Panc1 (cell line): ENCODE measurements around the gene CLNK. TPM values are rescaled to one million over a fixed set of nuclear protein-coding genes. Genes with fewer than 3 reads are reported as not detected.

ENCODE experiments used
- ATAC-seq: fragments of 200-7000 bp; cut with Tn5 transposase; 2 replicates; pipeline ENCODE4 v1.9.1; 2020; ENCODE audit warnings: mild to moderate bottlenecking, moderate library complexity
- BruUV-seq: library from RNA; stranded (reverse); fragments of 400-500 nt; replicated peaks from 2 replicates; lab custom pipeline; 2021; lab: Mats Ljungman, UMichigan
- CTCF ChIA-PET: fragments of 300-600 bp; sonication (Branson Sonifier 250); formaldehyde crosslinking; loops from one replicate; lab custom pipeline; 2022; ENCODE audit warnings: antibody characterized with exemption; lab: Charles Lee
- POLR2A ChIA-PET: fragments of 300-600 bp; sonication (Branson Sonifier 250); formaldehyde crosslinking; loops from one replicate; lab custom pipeline; 2022; ENCODE audit warnings: antibody characterized with exemption; lab: Charles Lee
- DNase-seq: peaks from one replicate; pipeline ENCODE4 v3.0.0-alpha.2; 2010; ENCODE audit warnings: low read depth, low spot score
- H3K27ac ChIP-seq: 2 replicates; pipeline ENCODE4 v1.5.1; 2011; ENCODE audit warnings: mild to moderate bottlenecking, low read length, inconsistent platforms
- H3K27me3 ChIP-seq: fragments of 200-500 bp; sonication (Bioruptor generic); 2 replicates; pipeline ENCODE4 v1.6.0; 2014; ENCODE audit warnings: low read length, inconsistent platforms; ENCODE audit not compliant: control insufficient read depth, insufficient read depth
- H3K36me3 ChIP-seq: fragments of 200-500 bp; sonication (Bioruptor generic); 2 replicates; pipeline ENCODE4 v1.5.1; 2014; ENCODE audit warnings: inconsistent platforms, mild to moderate bottlenecking, low read length, moderate library complexity; ENCODE audit not compliant: control insufficient read depth, insufficient read depth
- H3K4me1 ChIP-seq: 2 replicates; pipeline ENCODE4 v1.5.1; 2011; ENCODE audit warnings: inconsistent platforms, mild to moderate bottlenecking, low read length, moderate library complexity; ENCODE audit not compliant: control insufficient read depth, insufficient read depth
- H3K4me3 ChIP-seq, 2 experiments: 2 replicates each; pipeline ENCODE4 v1.5.1; 2011 to 2012; ENCODE audit warnings: low read depth in 2 of 2, low read length in 2 of 2, mild to moderate bottlenecking in 2 of 2, inconsistent platforms in 1 of 2, moderate library complexity in 1 of 2
- H3K9me3 ChIP-seq: fragments of 200-500 bp; sonication (Bioruptor generic); 2 replicates; pipeline ENCODE4 v1.5.1; 2014; ENCODE audit warnings: low read depth, mild to moderate bottlenecking, inconsistent platforms, low read length, moderate library complexity; ENCODE audit not compliant: control insufficient read depth, insufficient read depth
- POLR2AphosphoS5 ChIP-seq: IDR thresholded peaks from 2 replicates; pipeline ENCODE4 v1.6.1; 2012; ENCODE audit warnings: mild to moderate bottlenecking, low read depth, low read length, moderate library complexity
- SIN3A ChIP-seq: IDR thresholded peaks from 2 replicates; pipeline ENCODE4 v1.6.1; 2012; ENCODE audit warnings: low read depth, mild to moderate bottlenecking, low read length, moderate library complexity, borderline replicate concordance; ENCODE audit not compliant: insufficient read depth
- TCF7L2 ChIP-seq: IDR thresholded peaks from 2 replicates; pipeline ENCODE4 v1.6.1; 2011; ENCODE audit warnings: mild to moderate bottlenecking, low read depth, low read length, inconsistent platforms
- in situ Hi-C: cut with HindIII; loops from 2 replicates; pipeline ENCODE4 v1.10.0; 2016; ENCODE audit warnings: low sequenced_read_pairs, low pct_unique_long_range_greater_than_20kb
- intact Hi-C: fragments of 100-400 bp; cut with micrococcal nuclease; formaldehyde crosslinking; loops from one replicate; pipeline ENCODE4 v1.10.0; 2022; ENCODE audit not compliant: unreplicated experiment
- total RNA-seq: library from RNA; stranded (reverse); gene quantifications from one replicate; pipeline ENCODE4 v1.2.1, GENCODE V29; 2021; ENCODE audit not compliant: unreplicated experiment
- TF ChIP-seq, protein P1 (sequence below), 2 experiments: IDR thresholded peaks; 2 replicates each; pipeline ENCODE4 v1.6.1; 2011 to 2012; ENCODE audit warnings: low read depth in 2 of 2, control low read depth in 1 of 2, low read length in 1 of 2, mild to moderate bottlenecking in 1 of 2, moderate library complexity in 1 of 2; ENCODE audit not compliant: insufficient read depth in 1 of 2
- TF ChIP-seq, protein P2 (sequence below): fragments of 450-650 bp; IDR thresholded peaks from 2 replicates; pipeline ENCODE4 v1.5.1; 2017; ENCODE audit warnings: mild to moderate bottlenecking

CLNK gene
- total RNA-seq, 1 experiment from 2014 or later = not detected

DNA sequence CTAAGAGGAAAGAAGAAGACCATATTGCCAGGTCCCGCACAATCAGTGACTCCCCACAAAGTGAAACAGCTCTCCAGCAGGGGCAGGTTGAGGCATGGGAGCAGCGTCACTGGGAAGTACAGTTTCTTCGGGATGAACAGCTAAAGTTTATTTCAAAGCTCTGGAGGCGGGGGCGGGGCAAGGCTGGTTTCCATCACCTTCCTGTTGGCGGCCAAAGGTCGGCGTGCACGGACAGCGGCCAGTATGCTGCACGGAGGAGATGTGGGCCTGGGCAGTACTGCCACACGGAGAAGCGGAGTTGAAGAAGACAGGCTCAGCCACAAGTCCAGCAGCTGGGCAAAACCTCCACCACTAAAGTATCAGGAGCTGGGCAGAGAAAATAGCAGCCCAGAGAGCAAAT, 226.4 kb downstream of the CLNK start:
- DNase-seq = no peak
- Histone ChIP-seq H3K27ac (no peak overlapping the region), H3K9me3 (no peaks in the 10 kb centered on the region), H3K4me1 (no peaks in the 10 kb centered on the region; the same call in 1 of the 2 replicates), H3K4me3 (no peak overlapping the region), H3K36me3 (no peaks in the 10 kb centered on the region; the same call in 1 of the 2 replicates), H3K27me3 (no peaks in the 10 kb centered on the region)
- in situ Hi-C loops (no loop called here), intact Hi-C loops (no loop called here)
- TF ChIP-seq SIN3A (no peak), TCF7L2 (no peak), POLR2AphosphoS5 (no peak)
- TF ChIP-seq, protein P1, sequence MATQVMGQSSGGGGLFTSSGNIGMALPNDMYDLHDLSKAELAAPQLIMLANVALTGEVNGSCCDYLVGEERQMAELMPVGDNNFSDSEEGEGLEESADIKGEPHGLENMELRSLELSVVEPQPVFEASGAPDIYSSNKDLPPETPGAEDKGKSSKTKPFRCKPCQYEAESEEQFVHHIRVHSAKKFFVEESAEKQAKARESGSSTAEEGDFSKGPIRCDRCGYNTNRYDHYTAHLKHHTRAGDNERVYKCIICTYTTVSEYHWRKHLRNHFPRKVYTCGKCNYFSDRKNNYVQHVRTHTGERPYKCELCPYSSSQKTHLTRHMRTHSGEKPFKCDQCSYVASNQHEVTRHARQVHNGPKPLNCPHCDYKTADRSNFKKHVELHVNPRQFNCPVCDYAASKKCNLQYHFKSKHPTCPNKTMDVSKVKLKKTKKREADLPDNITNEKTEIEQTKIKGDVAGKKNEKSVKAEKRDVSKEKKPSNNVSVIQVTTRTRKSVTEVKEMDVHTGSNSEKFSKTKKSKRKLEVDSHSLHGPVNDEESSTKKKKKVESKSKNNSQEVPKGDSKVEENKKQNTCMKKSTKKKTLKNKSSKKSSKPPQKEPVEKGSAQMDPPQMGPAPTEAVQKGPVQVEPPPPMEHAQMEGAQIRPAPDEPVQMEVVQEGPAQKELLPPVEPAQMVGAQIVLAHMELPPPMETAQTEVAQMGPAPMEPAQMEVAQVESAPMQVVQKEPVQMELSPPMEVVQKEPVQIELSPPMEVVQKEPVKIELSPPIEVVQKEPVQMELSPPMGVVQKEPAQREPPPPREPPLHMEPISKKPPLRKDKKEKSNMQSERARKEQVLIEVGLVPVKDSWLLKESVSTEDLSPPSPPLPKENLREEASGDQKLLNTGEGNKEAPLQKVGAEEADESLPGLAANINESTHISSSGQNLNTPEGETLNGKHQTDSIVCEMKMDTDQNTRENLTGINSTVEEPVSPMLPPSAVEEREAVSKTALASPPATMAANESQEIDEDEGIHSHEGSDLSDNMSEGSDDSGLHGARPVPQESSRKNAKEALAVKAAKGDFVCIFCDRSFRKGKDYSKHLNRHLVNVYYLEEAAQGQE (IDR thresholded peaks at IDR 0.05; ENCODE audit: insufficient read depth in 1 of 2, low read depth in 2 of 2, low read length in 1 of 2) = no peak
- TF ChIP-seq, protein P2, sequence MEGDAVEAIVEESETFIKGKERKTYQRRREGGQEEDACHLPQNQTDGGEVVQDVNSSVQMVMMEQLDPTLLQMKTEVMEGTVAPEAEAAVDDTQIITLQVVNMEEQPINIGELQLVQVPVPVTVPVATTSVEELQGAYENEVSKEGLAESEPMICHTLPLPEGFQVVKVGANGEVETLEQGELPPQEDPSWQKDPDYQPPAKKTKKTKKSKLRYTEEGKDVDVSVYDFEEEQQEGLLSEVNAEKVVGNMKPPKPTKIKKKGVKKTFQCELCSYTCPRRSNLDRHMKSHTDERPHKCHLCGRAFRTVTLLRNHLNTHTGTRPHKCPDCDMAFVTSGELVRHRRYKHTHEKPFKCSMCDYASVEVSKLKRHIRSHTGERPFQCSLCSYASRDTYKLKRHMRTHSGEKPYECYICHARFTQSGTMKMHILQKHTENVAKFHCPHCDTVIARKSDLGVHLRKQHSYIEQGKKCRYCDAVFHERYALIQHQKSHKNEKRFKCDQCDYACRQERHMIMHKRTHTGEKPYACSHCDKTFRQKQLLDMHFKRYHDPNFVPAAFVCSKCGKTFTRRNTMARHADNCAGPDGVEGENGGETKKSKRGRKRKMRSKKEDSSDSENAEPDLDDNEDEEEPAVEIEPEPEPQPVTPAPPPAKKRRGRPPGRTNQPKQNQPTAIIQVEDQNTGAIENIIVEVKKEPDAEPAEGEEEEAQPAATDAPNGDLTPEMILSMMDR = no peak
- ATAC-seq = no peak
- CTCF ChIA-PET = no interaction called here
- POLR2A ChIA-PET = no interaction called here
- no TSS peak for BruUV-seq

DNA sequence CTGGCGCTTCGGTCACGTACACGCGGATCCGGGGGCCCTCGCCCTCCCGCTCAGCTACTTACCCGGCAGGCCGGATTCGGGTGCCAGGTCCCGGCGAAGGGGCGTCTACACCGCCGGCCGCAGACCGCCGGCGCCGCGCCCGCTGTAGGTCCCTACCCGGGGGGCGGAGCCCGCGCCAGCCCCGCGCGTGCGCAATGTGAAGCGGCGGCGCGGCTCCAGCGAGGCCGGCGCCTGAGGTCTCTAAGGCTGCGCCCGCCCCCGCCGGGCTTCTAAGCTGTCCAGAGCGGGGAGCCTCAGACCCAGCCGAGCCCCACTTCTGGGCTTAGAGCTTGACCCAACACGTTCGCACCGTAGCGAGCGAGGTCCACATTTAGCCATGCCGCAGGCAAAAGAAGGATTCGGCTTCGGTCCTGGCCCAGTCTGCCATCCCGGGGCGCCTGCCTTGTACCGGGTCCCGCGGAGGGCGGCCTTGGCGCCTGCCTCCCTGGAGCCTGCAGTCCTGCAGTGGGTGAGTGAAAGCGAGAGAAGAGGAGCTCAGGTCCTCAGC, 227.2 kb downstream of the CLNK start, which contains the start of gene ZNF518B:
Gene ZNF518B (minus strand): TSS at position 172 of the 547 bp plus-strand sequence. CDS start 11,098 bp downstream, outside the sequence.
- Histone ChIP-seq H3K36me3 (no peaks in the 10 kb centered on the region; the same call in none of the 2 replicates), H3K27ac (peak within 1 kb of the TSS; percentile 85), H3K4me3 (peak within 1 kb of the TSS; percentile 67 to 68), H3K9me3 (no peaks in the 10 kb centered on the region), H3K4me1 (no peaks in the 10 kb centered on the region; the same call in 1 of the 2 replicates), H3K27me3 (no peaks in the 10 kb centered on the region)
- TF ChIP-seq, protein P2 = no peak
- TF ChIP-seq POLR2AphosphoS5 = peak; percentile 49; the same call in 1 of the 2 replicates
- intact Hi-C loops = no loop called here
- DNase-seq = no peak
- ChIA-PET CTCF (no interaction called here), POLR2A (interaction anchor here (0.6 to 0.7 kb wide), 2 partner anchors 339 to 713 kb away, joined by 3 to 4 read pairs; no protein-coding TSS in a partner anchor)
- ATAC-seq = peak; percentile 97
- in situ Hi-C loops = no loop called here
- no TSS peak for BruUV-seq
